GM23338 (cell line): ENCODE data around the gene B3GNT3. TPM values are rescaled to one million over a fixed set of nuclear protein-coding genes. Genes with fewer than 3 reads are reported as not detected.
A peak's percentile ranks its signal among the peaks of the same experiment; 100 is the strongest.
"Not testable (repeated sequence)": the region's sequence is repeated elsewhere in the genome, so short reads cannot be mapped to it uniquely, and the experiment has no call there.

Experiments
- ATAC-seq: fragments of 200-7000 bp; cut with Tn5 transposase; 3 replicates; pipeline ENCODE4 v1.9.1; 2020
- DNase-seq: peaks from one replicate; pipeline ENCODE4 v3.0.0-alpha.2; 2015; ENCODE audit warnings: low spot score
- H2AFZ ChIP-seq: fragments of 200-600 bp; sonication (generic); 2 replicates; pipeline ENCODE4 v1.8.0; 2016; ENCODE audit warnings: antibody characterized with exemption, mild to moderate bottlenecking, moderate library complexity
- H3F3A ChIP-seq: fragments of 200-600 bp; sonication (generic); replicated peaks from 2 replicates; pipeline ENCODE4 v1.8.0; 2017; ENCODE audit warnings: antibody characterized with exemption, mixed run types, low read depth
- H3K27ac ChIP-seq: fragments of 200-600 bp; sonication (generic); 2 replicates; pipeline ENCODE4 v1.6.1; 2016; ENCODE audit warnings: low read depth
- H3K27me3 ChIP-seq: fragments of 200-600 bp; sonication (generic); 2 replicates; pipeline ENCODE4 v1.8.0; 2016; ENCODE audit warnings: mild to moderate bottlenecking, mixed run types, moderate library complexity; ENCODE audit not compliant: insufficient read depth
- H3K36me3 ChIP-seq: fragments of 200-600 bp; sonication (generic); 2 replicates; pipeline ENCODE4 v1.8.0; 2016; ENCODE audit warnings: mild to moderate bottlenecking; ENCODE audit not compliant: insufficient read depth
- H3K4me1 ChIP-seq: fragments of 200-600 bp; sonication (generic); 2 replicates; pipeline ENCODE4 v1.8.0; 2016; ENCODE audit warnings: mild to moderate bottlenecking, moderate library complexity; ENCODE audit not compliant: insufficient read depth
- H3K4me2 ChIP-seq: fragments of 200-600 bp; sonication (generic); 2 replicates; pipeline ENCODE4 v1.7.1; 2017; ENCODE audit warnings: mixed run types
- H3K4me3 ChIP-seq: fragments of 200-600 bp; sonication (generic); 2 replicates; pipeline ENCODE4 v1.6.1; 2016; ENCODE audit warnings: mixed run types
- H3K79me2 ChIP-seq: fragments of 200-600 bp; sonication (generic); replicated peaks from 2 replicates; pipeline ENCODE4 v1.8.0; 2017; ENCODE audit warnings: mild to moderate bottlenecking; ENCODE audit not compliant: insufficient read depth
- H3K9me2 ChIP-seq: fragments of 200-600 bp; sonication (generic); 2 replicates; pipeline ENCODE4 v1.8.0; 2017; ENCODE audit not compliant: insufficient read depth
- H4K20me1 ChIP-seq: fragments of 200-600 bp; sonication (generic); replicated peaks from 2 replicates; pipeline ENCODE4 v1.8.0; 2017; ENCODE audit warnings: mild to moderate bottlenecking; ENCODE audit not compliant: insufficient read depth
- H3K27ac Mint-ChIP-seq: 2 replicates; pipeline ENCODE4 v1.8.0; 2020; ENCODE audit warnings: inconsistent platforms, mild to moderate bottlenecking, moderate library complexity, mixed read lengths
- H3K27me3 Mint-ChIP-seq: 3 replicates; pipeline ENCODE4 v1.8.0; 2022; ENCODE audit warnings: low read depth, mild to moderate bottlenecking, moderate library complexity, mixed read lengths, inconsistent platforms; ENCODE audit not compliant: insufficient read depth, poor library complexity
- H3K36me3 Mint-ChIP-seq: 3 replicates; pipeline ENCODE4 v1.8.0; 2021; ENCODE audit warnings: low read depth, mild to moderate bottlenecking, inconsistent platforms, moderate library complexity, mixed read lengths
- H3K4me1 Mint-ChIP-seq: 3 replicates; pipeline ENCODE4 v1.8.0; 2020; ENCODE audit warnings: mild to moderate bottlenecking, inconsistent platforms, mixed read lengths
- H3K4me3 Mint-ChIP-seq: 3 replicates; pipeline ENCODE4 v1.8.0; 2021; ENCODE audit warnings: moderate library complexity, mild to moderate bottlenecking, inconsistent platforms, mixed read lengths
- H3K9me3 Mint-ChIP-seq: 3 replicates; pipeline ENCODE4 v1.8.0; 2020; ENCODE audit warnings: moderate library complexity, mild to moderate bottlenecking, inconsistent platforms, mixed read lengths
- EZH2phosphoT487 ChIP-seq: fragments of 200-600 bp; sonication (generic); IDR thresholded peaks from one replicate; pipeline ENCODE4 v1.8.1; 2018; ENCODE audit warnings: antibody characterized with exemption; ENCODE audit not compliant: unreplicated experiment
- POLR2AphosphoS5 ChIP-seq: IDR thresholded peaks from 2 replicates; pipeline ENCODE4 v1.6.1; 2016; ENCODE audit warnings: antibody characterized with exemption, low read depth
- STAT1 ChIP-seq: IDR thresholded peaks from one replicate; pipeline ENCODE4 v1.6.1; 2016; ENCODE audit warnings: antibody characterized with exemption; ENCODE audit not compliant: unreplicated experiment
- ZNF114 ChIP-seq: fragments of 250-450 bp; sonication (Bioruptor Pico); IDR thresholded peaks from 2 replicates; pipeline ENCODE4 v1.5.0; 2020; ENCODE audit warnings: mild to moderate bottlenecking, moderate library complexity
- ZNF331 ChIP-seq: fragments of 250-450 bp; sonication (Bioruptor Pico); IDR thresholded peaks from 2 replicates; pipeline ENCODE4 v1.5.0; 2020; ENCODE audit warnings: low read depth, mild to moderate bottlenecking, moderate library complexity
- polyA plus RNA-seq: library from polyadenylated mRNA; unstranded; fragments of >200 nt; fragmentation: Nextera tagmentation; extraction: Ambion mirVana; gene quantifications from 2 replicates; pipeline ENCODE4 v1.2.1, GENCODE V29; 2016
- total RNA-seq: library from RNA; depleted of rRNA; stranded (reverse); fragments of >200 nt; shearing (Covaris generic); gene quantifications from 2 replicates; pipeline ENCODE4 v1.2.3, GENCODE V29; 2014
- TF ChIP-seq, protein P1 (sequence below): fragments of 250-450 bp; sonication (Bioruptor Pico); IDR thresholded peaks from 2 replicates; pipeline ENCODE4 v1.5.0; 2020; ENCODE audit warnings: mild to moderate bottlenecking, moderate library complexity
- TF ChIP-seq, protein P2 (sequence below): IDR thresholded peaks from 2 replicates; pipeline ENCODE4 v1.6.1; 2016; ENCODE audit warnings: antibody characterized with exemption
- TF ChIP-seq, protein P3 (sequence below), 2 experiments: fragments of 200-600 bp in 1 of 2; sonication (generic) in 1 of 2; conservative IDR thresholded peaks; 2 replicates each; pipeline versions ENCODE4 v1.5.1 to v1.6.1; 2016 to 2017; ENCODE audit warnings: antibody characterized with exemption in 2 of 2, low read depth in 2 of 2, mild to moderate bottlenecking in 2 of 2, moderate library complexity in 1 of 2

The B3GNT3 gene
- total and polyA plus RNA-seq, 2 experiments from 2014 or later: 0.99 to 1.9 TPM

DNA sequence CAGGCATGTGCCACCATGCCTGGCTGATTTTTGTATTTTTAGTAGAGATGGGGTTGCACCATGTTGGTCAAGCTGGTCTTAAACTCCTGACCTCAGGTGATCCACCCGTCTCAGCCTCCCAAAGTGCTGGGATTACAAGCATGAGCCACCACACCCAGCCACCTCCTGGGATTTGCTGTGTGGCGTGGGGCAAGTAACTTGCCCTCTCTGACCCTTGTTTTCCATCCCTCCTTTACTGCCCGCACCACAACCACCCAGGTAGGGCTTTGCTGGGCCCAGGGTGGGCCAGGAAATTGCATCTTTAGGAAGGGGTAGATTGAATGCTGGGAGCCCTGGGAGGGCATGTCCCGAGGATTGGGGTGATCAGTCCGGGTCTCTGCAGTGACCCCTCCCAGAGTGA, 11.2 kb upstream of the B3GNT3 start:
- not testable (repeated sequence) for H2AFZ ChIP-seq, H3K27me3 Mint-ChIP-seq, H3K79me2 ChIP-seq, DNase-seq, H3K36me3 ChIP-seq, H3K9me3 Mint-ChIP-seq, H3K27ac Mint-ChIP-seq, H4K20me1 ChIP-seq, H3K4me3 Mint-ChIP-seq, H3K4me1 ChIP-seq, H3K27me3 ChIP-seq, H3K9me2 ChIP-seq, ATAC-seq, H3K4me3 ChIP-seq, H3F3A ChIP-seq, H3K27ac ChIP-seq
- H3K4me2 ChIP-seq: 0 out of 2 replicates have a peak overlapping the region, but pooled peaks have one; percentile 34
- Mint-ChIP-seq H3K36me3 (peaks cover 17% of the 10 kb centered on the region), H3K4me1 (peaks cover 13% of the 10 kb centered on the region; the same call in 2 of the 3 replicates)

DNA sequence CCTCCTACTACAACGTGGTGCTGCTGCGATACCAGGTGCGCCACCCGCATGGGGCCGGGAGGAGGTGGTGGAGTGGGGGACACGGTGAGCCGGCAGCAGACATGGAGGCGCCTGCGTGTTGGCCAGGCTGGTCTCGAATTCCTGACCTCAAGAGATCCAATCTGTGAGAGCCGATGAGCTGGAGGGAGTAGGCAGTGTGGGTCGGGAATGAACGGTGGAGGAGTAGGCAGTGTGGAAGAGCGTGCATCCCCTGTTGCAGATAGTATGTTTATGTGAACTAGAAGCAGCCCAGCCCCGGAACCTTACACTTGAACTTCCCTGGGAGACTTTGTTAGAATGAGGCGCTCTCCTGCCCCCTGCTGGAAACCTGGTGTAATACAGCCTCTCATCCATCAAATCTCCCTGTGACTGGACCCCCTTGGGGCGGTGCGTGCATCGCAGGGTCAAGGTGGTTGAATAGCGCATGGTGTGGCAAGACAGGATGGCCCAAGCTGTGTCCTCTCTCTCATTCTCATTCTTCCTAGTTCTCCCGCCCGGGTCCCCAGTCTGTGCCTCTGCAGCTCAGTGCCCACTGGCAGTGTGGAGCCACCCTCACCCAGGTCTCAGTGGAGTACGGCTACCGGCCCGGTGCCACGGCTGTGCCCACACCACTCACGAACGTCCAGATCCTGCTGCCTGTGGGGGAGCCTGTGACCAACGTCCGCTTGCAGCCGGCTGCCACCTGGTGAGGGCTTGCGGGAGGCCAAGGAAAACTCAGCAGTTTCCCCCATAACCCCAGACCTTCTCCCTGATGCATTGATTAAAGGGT, 10.5 kb upstream of the B3GNT3 start:
- ATAC-seq: peak; percentile 70
- Histone ChIP-seq H3K9me2 (no peaks in the 10 kb centered on the region), H3K4me1 (no peaks in the 10 kb centered on the region), H3K4me3 (no peak overlapping the region), H3K79me2 (no peaks in the 10 kb centered on the region), H3K4me2 (0 out of 2 replicates have a peak overlapping the region, but pooled peaks have one; percentile 34), H2AFZ (no peak overlapping the region), H3K27me3 (no peaks in the 10 kb centered on the region), H4K20me1 (no peaks in the 10 kb centered on the region; the same call in 1 of the 2 replicates), H3K27ac (no peak overlapping the region), H3K36me3 (no peaks in the 10 kb centered on the region; the same call in 1 of the 2 replicates), H3F3A (0 out of 2 replicates have a peak, but pooled peaks cover 5% of the 10 kb centered on the region)
- H3K9me3 Mint-ChIP-seq: no peaks in the 10 kb centered on the region
- no peak overlapping the region; the same call in 2 of the 3 replicates for H3K4me3 Mint-ChIP-seq
- H3K27ac Mint-ChIP-seq: no peak overlapping the region
- H3K36me3 Mint-ChIP-seq: peaks cover 17% of the 10 kb centered on the region
- H3K4me1 Mint-ChIP-seq: peaks cover 8% of the 10 kb centered on the region; the same call in 2 of the 3 replicates
- DNase-seq: peak; percentile 94
- peaks cover 2% of the 10 kb centered on the region for H3K27me3 Mint-ChIP-seq
- TF ChIP-seq, protein P1, sequence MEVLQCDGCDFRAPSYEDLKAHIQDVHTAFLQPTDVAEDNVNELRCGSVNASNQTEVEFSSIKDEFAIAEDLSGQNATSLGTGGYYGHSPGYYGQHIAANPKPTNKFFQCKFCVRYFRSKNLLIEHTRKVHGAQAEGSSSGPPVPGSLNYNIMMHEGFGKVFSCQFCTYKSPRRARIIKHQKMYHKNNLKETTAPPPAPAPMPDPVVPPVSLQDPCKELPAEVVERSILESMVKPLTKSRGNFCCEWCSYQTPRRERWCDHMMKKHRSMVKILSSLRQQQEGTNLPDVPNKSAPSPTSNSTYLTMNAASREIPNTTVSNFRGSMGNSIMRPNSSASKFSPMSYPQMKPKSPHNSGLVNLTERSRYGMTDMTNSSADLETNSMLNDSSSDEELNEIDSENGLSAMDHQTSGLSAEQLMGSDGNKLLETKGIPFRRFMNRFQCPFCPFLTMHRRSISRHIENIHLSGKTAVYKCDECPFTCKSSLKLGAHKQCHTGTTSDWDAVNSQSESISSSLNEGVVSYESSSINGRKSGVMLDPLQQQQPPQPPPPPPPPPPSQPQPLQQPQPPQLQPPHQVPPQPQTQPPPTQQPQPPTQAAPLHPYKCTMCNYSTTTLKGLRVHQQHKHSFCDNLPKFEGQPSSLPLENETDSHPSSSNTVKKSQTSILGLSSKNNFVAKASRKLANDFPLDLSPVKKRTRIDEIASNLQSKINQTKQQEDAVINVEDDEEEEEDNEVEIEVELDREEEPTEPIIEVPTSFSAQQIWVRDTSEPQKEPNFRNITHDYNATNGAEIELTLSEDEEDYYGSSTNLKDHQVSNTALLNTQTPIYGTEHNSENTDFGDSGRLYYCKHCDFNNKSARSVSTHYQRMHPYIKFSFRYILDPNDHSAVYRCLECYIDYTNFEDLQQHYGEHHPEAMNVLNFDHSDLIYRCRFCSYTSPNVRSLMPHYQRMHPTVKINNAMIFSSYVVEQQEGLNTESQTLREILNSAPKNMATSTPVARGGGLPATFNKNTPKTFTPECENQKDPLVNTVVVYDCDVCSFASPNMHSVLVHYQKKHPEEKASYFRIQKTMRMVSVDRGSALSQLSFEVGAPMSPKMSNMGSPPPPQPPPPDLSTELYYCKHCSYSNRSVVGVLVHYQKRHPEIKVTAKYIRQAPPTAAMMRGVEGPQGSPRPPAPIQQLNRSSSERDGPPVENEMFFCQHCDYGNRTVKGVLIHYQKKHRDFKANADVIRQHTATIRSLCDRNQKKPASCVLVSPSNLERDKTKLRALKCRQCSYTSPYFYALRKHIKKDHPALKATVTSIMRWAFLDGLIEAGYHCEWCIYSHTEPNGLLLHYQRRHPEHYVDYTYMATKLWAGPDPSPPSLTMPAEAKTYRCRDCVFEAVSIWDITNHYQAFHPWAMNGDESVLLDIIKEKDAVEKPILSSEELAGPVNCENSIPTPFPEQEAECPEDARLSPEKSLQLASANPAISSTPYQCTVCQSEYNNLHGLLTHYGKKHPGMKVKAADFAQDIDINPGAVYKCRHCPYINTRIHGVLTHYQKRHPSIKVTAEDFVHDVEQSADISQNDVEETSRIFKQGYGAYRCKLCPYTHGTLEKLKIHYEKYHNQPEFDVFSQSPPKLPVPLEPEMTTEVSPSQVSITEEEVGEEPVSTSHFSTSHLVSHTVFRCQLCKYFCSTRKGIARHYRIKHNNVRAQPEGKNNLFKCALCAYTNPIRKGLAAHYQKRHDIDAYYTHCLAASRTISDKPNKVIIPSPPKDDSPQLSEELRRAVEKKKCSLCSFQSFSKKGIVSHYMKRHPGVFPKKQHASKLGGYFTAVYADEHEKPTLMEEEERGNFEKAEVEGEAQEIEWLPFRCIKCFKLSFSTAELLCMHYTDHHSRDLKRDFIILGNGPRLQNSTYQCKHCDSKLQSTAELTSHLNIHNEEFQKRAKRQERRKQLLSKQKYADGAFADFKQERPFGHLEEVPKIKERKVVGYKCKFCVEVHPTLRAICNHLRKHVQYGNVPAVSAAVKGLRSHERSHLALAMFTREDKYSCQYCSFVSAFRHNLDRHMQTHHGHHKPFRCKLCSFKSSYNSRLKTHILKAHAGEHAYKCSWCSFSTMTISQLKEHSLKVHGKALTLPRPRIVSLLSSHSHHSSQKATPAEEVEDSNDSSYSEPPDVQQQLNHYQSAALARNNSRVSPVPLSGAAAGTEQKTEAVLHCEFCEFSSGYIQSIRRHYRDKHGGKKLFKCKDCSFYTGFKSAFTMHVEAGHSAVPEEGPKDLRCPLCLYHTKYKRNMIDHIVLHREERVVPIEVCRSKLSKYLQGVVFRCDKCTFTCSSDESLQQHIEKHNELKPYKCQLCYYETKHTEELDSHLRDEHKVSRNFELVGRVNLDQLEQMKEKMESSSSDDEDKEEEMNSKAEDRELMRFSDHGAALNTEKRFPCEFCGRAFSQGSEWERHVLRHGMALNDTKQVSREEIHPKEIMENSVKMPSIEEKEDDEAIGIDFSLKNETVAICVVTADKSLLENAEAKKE (CRISPR knock-in tag): no peak
- TF ChIP-seq POLR2AphosphoS5 (no peak), ZNF114 (CRISPR knock-in tag) (no peak), ZNF331 (CRISPR knock-in tag) (no peak), EZH2phosphoT487 (no peak), STAT1 (no peak)
- TF ChIP-seq, protein P2, sequence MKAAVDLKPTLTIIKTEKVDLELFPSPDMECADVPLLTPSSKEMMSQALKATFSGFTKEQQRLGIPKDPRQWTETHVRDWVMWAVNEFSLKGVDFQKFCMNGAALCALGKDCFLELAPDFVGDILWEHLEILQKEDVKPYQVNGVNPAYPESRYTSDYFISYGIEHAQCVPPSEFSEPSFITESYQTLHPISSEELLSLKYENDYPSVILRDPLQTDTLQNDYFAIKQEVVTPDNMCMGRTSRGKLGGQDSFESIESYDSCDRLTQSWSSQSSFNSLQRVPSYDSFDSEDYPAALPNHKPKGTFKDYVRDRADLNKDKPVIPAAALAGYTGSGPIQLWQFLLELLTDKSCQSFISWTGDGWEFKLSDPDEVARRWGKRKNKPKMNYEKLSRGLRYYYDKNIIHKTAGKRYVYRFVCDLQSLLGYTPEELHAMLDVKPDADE: no peak
- TF ChIP-seq, protein P3, sequence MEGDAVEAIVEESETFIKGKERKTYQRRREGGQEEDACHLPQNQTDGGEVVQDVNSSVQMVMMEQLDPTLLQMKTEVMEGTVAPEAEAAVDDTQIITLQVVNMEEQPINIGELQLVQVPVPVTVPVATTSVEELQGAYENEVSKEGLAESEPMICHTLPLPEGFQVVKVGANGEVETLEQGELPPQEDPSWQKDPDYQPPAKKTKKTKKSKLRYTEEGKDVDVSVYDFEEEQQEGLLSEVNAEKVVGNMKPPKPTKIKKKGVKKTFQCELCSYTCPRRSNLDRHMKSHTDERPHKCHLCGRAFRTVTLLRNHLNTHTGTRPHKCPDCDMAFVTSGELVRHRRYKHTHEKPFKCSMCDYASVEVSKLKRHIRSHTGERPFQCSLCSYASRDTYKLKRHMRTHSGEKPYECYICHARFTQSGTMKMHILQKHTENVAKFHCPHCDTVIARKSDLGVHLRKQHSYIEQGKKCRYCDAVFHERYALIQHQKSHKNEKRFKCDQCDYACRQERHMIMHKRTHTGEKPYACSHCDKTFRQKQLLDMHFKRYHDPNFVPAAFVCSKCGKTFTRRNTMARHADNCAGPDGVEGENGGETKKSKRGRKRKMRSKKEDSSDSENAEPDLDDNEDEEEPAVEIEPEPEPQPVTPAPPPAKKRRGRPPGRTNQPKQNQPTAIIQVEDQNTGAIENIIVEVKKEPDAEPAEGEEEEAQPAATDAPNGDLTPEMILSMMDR (conservative IDR thresholded peaks at IDR 0.05; ENCODE audit: low read depth in 2 of 2): peak; percentile 81 to 90
